ENCODE measurements around the gene CACNA1B. TPM values are rescaled to one million over a fixed set of nuclear protein-coding genes. Genes with fewer than 3 reads are reported as not detected.

CACNA1B gene
- total RNA-seq, 2 donors from 2014 or later = 3.6 to 7.9 TPM

DNA sequence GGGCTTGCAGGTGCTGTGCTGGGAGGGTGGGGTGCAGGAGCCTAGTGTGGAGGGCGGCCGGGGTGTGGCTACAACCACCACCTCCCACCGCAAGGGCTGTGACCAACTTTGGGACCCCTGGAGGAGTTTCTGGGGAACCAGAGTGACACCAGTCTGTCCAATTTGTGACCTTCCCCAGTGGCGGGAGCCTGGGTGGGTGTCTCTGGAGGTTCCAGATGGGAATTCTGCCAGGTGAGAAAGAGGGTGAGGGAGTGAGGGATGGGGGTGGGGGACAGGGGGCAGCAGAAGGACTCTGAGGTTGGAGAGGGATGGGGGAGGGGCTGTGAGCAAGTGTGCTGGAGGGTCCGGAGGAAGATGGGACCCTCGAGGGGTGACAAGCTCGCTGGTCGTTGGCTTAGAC lies 4.2 kb upstream of the CACNA1B start:
- Histone ChIP-seq H3K4me3 (ENCODE audit: low read length) (no peak overlapping the region), H3K27ac (ENCODE audit: low read depth, low read length) (no peak overlapping the region), H3K27me3 (ENCODE audit: control insufficient read depth, insufficient read depth, low read length, poor library complexity, severe bottlenecking) (peaks cover 10% of the 10 kb centered on the region), H3K4me1 (ENCODE audit: control insufficient read depth, insufficient read depth, low read length) (no peaks in the 10 kb centered on the region), H3K9ac (ENCODE audit: extremely low read depth, low read length, poor library complexity, severe bottlenecking) (no peak overlapping the region), H3K9me3 (ENCODE audit: control insufficient read depth, low read length) (peaks cover 8% of the 10 kb centered on the region), H3K36me3 (ENCODE audit: control insufficient read depth, insufficient read depth, low read length) (no peaks in the 10 kb centered on the region)
- no peaks in the 10 kb centered on the region for H3K36me3 Mint-ChIP-seq (ENCODE audit: low read depth)
- H3K4me1 Mint-ChIP-seq = no peaks in the 10 kb centered on the region
- H3K27ac Mint-ChIP-seq = no peak overlapping the region
- no peaks in the 10 kb centered on the region for H3K9me3 Mint-ChIP-seq
- H3K27me3 Mint-ChIP-seq (ENCODE audit: insufficient read depth) = peaks cover 53% of the 10 kb centered on the region
- TF ChIP-seq, protein P1, sequence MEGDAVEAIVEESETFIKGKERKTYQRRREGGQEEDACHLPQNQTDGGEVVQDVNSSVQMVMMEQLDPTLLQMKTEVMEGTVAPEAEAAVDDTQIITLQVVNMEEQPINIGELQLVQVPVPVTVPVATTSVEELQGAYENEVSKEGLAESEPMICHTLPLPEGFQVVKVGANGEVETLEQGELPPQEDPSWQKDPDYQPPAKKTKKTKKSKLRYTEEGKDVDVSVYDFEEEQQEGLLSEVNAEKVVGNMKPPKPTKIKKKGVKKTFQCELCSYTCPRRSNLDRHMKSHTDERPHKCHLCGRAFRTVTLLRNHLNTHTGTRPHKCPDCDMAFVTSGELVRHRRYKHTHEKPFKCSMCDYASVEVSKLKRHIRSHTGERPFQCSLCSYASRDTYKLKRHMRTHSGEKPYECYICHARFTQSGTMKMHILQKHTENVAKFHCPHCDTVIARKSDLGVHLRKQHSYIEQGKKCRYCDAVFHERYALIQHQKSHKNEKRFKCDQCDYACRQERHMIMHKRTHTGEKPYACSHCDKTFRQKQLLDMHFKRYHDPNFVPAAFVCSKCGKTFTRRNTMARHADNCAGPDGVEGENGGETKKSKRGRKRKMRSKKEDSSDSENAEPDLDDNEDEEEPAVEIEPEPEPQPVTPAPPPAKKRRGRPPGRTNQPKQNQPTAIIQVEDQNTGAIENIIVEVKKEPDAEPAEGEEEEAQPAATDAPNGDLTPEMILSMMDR (conservative IDR thresholded peaks at IDR 0.05) = no peak
- DNase-seq = no peak
- H3K4me3 Mint-ChIP-seq = no peak overlapping the region
- WGBS, 2 experiments (ENCODE audit: insufficient coverage in 1 of 2, insufficient read length in 1 of 2) = 79 to 82% methylated on average over 5 to 8 of the region's 8 CpGs

DNA sequence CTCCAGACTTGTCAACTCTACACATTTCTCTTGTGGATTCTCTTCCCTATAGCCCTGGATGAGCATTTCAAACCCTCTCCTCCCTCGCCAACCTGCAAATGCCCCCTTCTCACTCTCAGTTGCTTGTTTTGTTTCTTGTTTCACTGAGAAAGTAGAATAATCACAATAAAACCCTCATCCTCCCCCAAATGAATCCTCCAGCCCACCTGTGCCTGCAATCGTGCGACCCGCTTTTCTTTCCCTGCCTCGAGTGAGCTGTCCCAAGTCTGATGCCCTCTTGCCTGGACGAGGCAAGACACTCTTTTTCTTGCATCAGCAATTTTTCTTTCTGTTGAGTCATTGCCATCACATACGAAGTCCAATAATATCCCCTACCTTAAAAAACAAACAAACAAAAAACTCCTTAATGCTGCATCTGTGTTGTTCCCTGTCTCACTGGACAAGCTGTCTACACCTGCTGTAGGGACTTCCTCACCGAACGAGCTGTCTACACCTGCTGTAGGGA lies 3.7 kb upstream of the CACNA1B start:
- TF ChIP-seq, protein P1 (conservative IDR thresholded peaks at IDR 0.05) = no peak
- 82 to 84% methylated on average over 9 of the region's 9 CpGs for WGBS, 2 experiments (ENCODE audit: insufficient coverage in 1 of 2, insufficient read length in 1 of 2)
- Mint-ChIP-seq H3K4me3 (no peak overlapping the region), H3K9me3 (no peaks in the 10 kb centered on the region), H3K27ac (no peak overlapping the region), H3K36me3 (ENCODE audit: low read depth) (no peaks in the 10 kb centered on the region), H3K27me3 (ENCODE audit: insufficient read depth) (peaks cover 53% of the 10 kb centered on the region), H3K4me1 (no peaks in the 10 kb centered on the region)
- H3K36me3 ChIP-seq (ENCODE audit: control insufficient read depth, insufficient read depth, low read length) = no peaks in the 10 kb centered on the region
- DNase-seq = no peak
- H3K9ac ChIP-seq (ENCODE audit: extremely low read depth, low read length, poor library complexity, severe bottlenecking) = no peak overlapping the region
- H3K27ac ChIP-seq (ENCODE audit: low read depth, low read length) = no peak overlapping the region
- H3K9me3 ChIP-seq (ENCODE audit: control insufficient read depth, low read length) = peaks cover 7% of the 10 kb centered on the region
- H3K27me3 ChIP-seq (ENCODE audit: control insufficient read depth, insufficient read depth, low read length, poor library complexity, severe bottlenecking) = peaks cover 10% of the 10 kb centered on the region
- no peaks in the 10 kb centered on the region for H3K4me1 ChIP-seq (ENCODE audit: control insufficient read depth, insufficient read depth, low read length)
- H3K4me3 ChIP-seq (ENCODE audit: low read length) = no peak overlapping the region

DNA sequence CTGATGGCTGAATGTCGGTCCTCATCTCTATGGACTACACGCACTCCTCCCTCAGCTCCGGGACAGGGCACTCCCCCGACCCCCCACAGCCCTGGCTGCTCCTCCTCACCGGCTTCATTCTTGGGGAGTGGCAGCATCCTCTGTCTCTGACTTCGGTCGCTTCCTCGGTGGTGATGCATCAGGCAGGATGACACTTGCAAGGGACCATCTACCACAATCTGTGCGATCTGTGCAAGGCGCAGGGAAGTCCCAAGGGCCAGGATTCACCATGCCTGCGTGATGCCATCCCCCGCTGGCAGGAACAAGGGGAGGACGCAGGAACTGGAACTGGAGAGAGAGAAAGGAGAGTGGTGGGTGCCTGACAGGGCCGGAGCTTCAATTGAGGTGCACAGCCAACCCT lies 2.2 kb upstream of the CACNA1B start:
- Histone ChIP-seq H3K27me3 (ENCODE audit: control insufficient read depth, insufficient read depth, low read length, poor library complexity, severe bottlenecking) (peaks cover 10% of the 10 kb centered on the region), H3K4me3 (ENCODE audit: low read length) (no peak overlapping the region), H3K27ac (ENCODE audit: low read depth, low read length) (no peak overlapping the region), H3K4me1 (ENCODE audit: control insufficient read depth, insufficient read depth, low read length) (no peaks in the 10 kb centered on the region), H3K9ac (ENCODE audit: extremely low read depth, low read length, poor library complexity, severe bottlenecking) (no peak overlapping the region), H3K9me3 (ENCODE audit: control insufficient read depth, low read length) (peaks cover 7% of the 10 kb centered on the region), H3K36me3 (ENCODE audit: control insufficient read depth, insufficient read depth, low read length) (no peaks in the 10 kb centered on the region)
- DNase-seq = no peak
- H3K9me3 Mint-ChIP-seq = no peaks in the 10 kb centered on the region
- H3K36me3 Mint-ChIP-seq (ENCODE audit: low read depth) = no peaks in the 10 kb centered on the region
- H3K27ac Mint-ChIP-seq = no peak overlapping the region
- no peak overlapping the region for H3K4me3 Mint-ChIP-seq
- H3K4me1 Mint-ChIP-seq = no peaks in the 10 kb centered on the region
- TF ChIP-seq, protein P1 (conservative IDR thresholded peaks at IDR 0.05) = no peak
- WGBS, 2 experiments (ENCODE audit: insufficient coverage in 1 of 2, insufficient read length in 1 of 2) = 76 to 81% methylated on average over 14 of the region's 14 CpGs
- H3K27me3 Mint-ChIP-seq (ENCODE audit: insufficient read depth) = peaks cover 51% of the 10 kb centered on the region

All from endodermal cell (in vitro differentiated cells).